H9 (cell line): ENCODE data around the gene CCZ1. TPM values are rescaled to one million over a fixed set of nuclear protein-coding genes. Genes with fewer than 3 reads are reported as not detected.
A peak's percentile ranks its signal among the peaks of the same experiment; 100 is the strongest.
"Not testable (repeated sequence)": the region's sequence is repeated elsewhere in the genome, so short reads cannot be mapped to it uniquely, and the experiment has no call there.

Experiments
- DNase-seq: peaks from one replicate; pipeline ENCODE4 v3.0.0-alpha.2; 2017
- H2AFZ ChIP-seq: one replicate; pipeline ENCODE4 v1.6.1; 2013; ENCODE audit warnings: mild to moderate bottlenecking, low read length, control low read depth, moderate library complexity
- H2AK5ac ChIP-seq: 2 replicates; pipeline ENCODE4 v1.6.1; 2013; ENCODE audit warnings: low read length, control low read depth, mixed read lengths; ENCODE audit not compliant: insufficient read length
- H2BK120ac ChIP-seq: one replicate; pipeline ENCODE4 v1.6.1; 2013; ENCODE audit warnings: low read depth, mild to moderate bottlenecking, low read length, control low read depth, inconsistent platforms; ENCODE audit not compliant: poor library complexity, severe bottlenecking
- H2BK12ac ChIP-seq: 2 replicates; pipeline ENCODE4 v1.6.1; 2013; ENCODE audit warnings: low read length, control low read depth, mixed read lengths, low read depth; ENCODE audit not compliant: insufficient read length
- H2BK15ac ChIP-seq: 2 replicates; pipeline ENCODE4 v1.6.1; 2013; ENCODE audit warnings: low read depth, low read length, control low read depth
- H2BK20ac ChIP-seq: one replicate; pipeline ENCODE4 v1.6.1; 2013; ENCODE audit warnings: low read depth, mild to moderate bottlenecking, low read length, control low read depth, inconsistent platforms; ENCODE audit not compliant: poor library complexity, severe bottlenecking
- H2BK5ac ChIP-seq: 2 replicates; pipeline ENCODE4 v1.6.1; 2013; ENCODE audit warnings: low read length, control low read depth, mixed read lengths; ENCODE audit not compliant: insufficient read length
- H3K14ac ChIP-seq: 2 replicates; pipeline ENCODE4 v1.6.1; 2013; ENCODE audit warnings: low read length, control low read depth; ENCODE audit not compliant: insufficient read depth
- H3K18ac ChIP-seq: 2 replicates; pipeline ENCODE4 v1.6.1; 2013; ENCODE audit warnings: low read depth, mild to moderate bottlenecking, mixed read lengths, low read length, control low read depth; ENCODE audit not compliant: insufficient read length
- H3K23ac ChIP-seq: 2 replicates; pipeline ENCODE4 v1.6.1; 2013; ENCODE audit warnings: low read length, control low read depth, mixed read lengths, low read depth; ENCODE audit not compliant: insufficient read length
- H3K23me2 ChIP-seq: 2 replicates; pipeline ENCODE4 v1.6.1; 2013; ENCODE audit warnings: low read depth, mild to moderate bottlenecking, mixed read lengths, low read length, control low read depth; ENCODE audit not compliant: insufficient read length, poor library complexity, severe bottlenecking
- H3K27ac ChIP-seq: 2 replicates; pipeline ENCODE4 v1.5.1; 2013; ENCODE audit warnings: low read length, control low read depth, mixed read lengths, low read depth; ENCODE audit not compliant: insufficient read length
- H3K27me3 ChIP-seq: 2 replicates; pipeline ENCODE4 v1.6.1; 2013; ENCODE audit warnings: low read length, control low read depth, inconsistent platforms; ENCODE audit not compliant: insufficient read depth
- H3K4ac ChIP-seq: 2 replicates; pipeline ENCODE4 v1.6.1; 2013; ENCODE audit warnings: low read depth, mild to moderate bottlenecking, control low read depth, inconsistent platforms, low read length, moderate library complexity
- H3K4me1 ChIP-seq: 2 replicates; pipeline ENCODE4 v1.6.1; 2013; ENCODE audit warnings: low read length, control low read depth, inconsistent platforms; ENCODE audit not compliant: insufficient read depth
- H3K4me2 ChIP-seq: 2 replicates; pipeline ENCODE4 v1.6.1; 2013; ENCODE audit warnings: low read length, control low read depth, mixed read lengths; ENCODE audit not compliant: insufficient read length, insufficient read depth
- H3K56ac ChIP-seq: 2 replicates; pipeline ENCODE4 v1.6.1; 2013; ENCODE audit warnings: low read depth, mild to moderate bottlenecking, mixed read lengths, low read length, control low read depth; ENCODE audit not compliant: insufficient read length
- H3K79me1 ChIP-seq: 2 replicates; pipeline ENCODE4 v1.6.1; 2013; ENCODE audit warnings: low read depth, mild to moderate bottlenecking, moderate library complexity, low read length, control low read depth, inconsistent platforms; ENCODE audit not compliant: insufficient read depth, poor library complexity, severe bottlenecking
- H3K79me2 ChIP-seq: 2 replicates; pipeline ENCODE4 v1.6.1; 2013; ENCODE audit warnings: low read length, control low read depth, inconsistent platforms; ENCODE audit not compliant: insufficient read depth
- H3K9ac ChIP-seq: 2 replicates; pipeline ENCODE4 v1.6.1; 2013; ENCODE audit warnings: low read length, control low read depth, mixed read lengths; ENCODE audit not compliant: insufficient read length; ENCODE audit errors: extremely low read depth
- H3K9me3 ChIP-seq: one replicate; pipeline ENCODE4 v1.6.1; 2013; ENCODE audit warnings: low read depth, low read length, inconsistent platforms; ENCODE audit not compliant: control insufficient read depth
- H3T11ph ChIP-seq: one replicate; pipeline ENCODE4 v1.6.1; 2013; ENCODE audit warnings: mild to moderate bottlenecking, low read length, control low read depth, inconsistent platforms
- H4K20me1 ChIP-seq: one replicate; pipeline ENCODE4 v1.6.1; 2013; ENCODE audit not compliant: control insufficient read depth, insufficient read length, insufficient read depth
- H4K5ac ChIP-seq: 2 replicates; pipeline ENCODE4 v1.6.1; 2013; ENCODE audit warnings: low read depth, mild to moderate bottlenecking, mixed read lengths, low read length, control low read depth; ENCODE audit not compliant: insufficient read length
- H4K8ac ChIP-seq: replicated peaks from 2 replicates; pipeline ENCODE4 v1.6.1; 2013; ENCODE audit warnings: low read length, control low read depth, mixed read lengths, low read depth; ENCODE audit not compliant: insufficient read length
- H4K91ac ChIP-seq: 2 replicates; pipeline ENCODE4 v1.6.1; 2013; ENCODE audit warnings: low read depth, mild to moderate bottlenecking, moderate library complexity, mixed read lengths, low read length, control low read depth; ENCODE audit not compliant: insufficient read length
- H3K27ac Mint-ChIP-seq, 3 experiments: 2 replicates in 2 of 3; 3 replicates in 1 of 3; pipeline ENCODE4 v1.8.0; 2020 to 2021; ENCODE audit warnings: mixed read lengths in 3 of 3, mild to moderate bottlenecking in 1 of 3, moderate library complexity in 1 of 3
- H3K27me3 Mint-ChIP-seq: 2 replicates; pipeline ENCODE4 v1.8.0; 2021; ENCODE audit warnings: low read depth, mild to moderate bottlenecking, moderate library complexity, mixed read lengths
- H3K36me3 Mint-ChIP-seq, 3 experiments: 2 replicates in 2 of 3; 3 replicates in 1 of 3; pipeline ENCODE4 v1.8.0; 2020 to 2021; ENCODE audit warnings: low read depth in 3 of 3, mixed read lengths in 3 of 3; ENCODE audit not compliant: insufficient read depth in 1 of 3
- H3K4me1 Mint-ChIP-seq, 2 experiments: 2 replicates each; pipeline ENCODE4 v1.8.0; 2020; ENCODE audit warnings: mixed read lengths in 2 of 2
- H3K4me3 Mint-ChIP-seq, 2 experiments: 2 replicates in 1 of 2; 3 replicates in 1 of 2; pipeline ENCODE4 v1.8.0; 2020 to 2021; ENCODE audit warnings: mild to moderate bottlenecking in 2 of 2, mixed read lengths in 2 of 2, moderate library complexity in 1 of 2
- H3K9me3 Mint-ChIP-seq, 2 experiments: 2 replicates in 1 of 2; 3 replicates in 1 of 2; pipeline ENCODE4 v1.8.0; 2020; ENCODE audit warnings: mild to moderate bottlenecking in 2 of 2, mixed read lengths in 2 of 2, moderate library complexity in 1 of 2
- WGBS: extraction: QIAGEN DNeasy Blood & Tissue Kit; methylation state at CpG from one replicate; pipeline ENCODE4 v1.1.7; 2013; ENCODE audit warnings: missing lambda C conversion rate, low lambda C conversion rate, mixed read lengths; ENCODE audit not compliant: insufficient read length; ENCODE audit errors: extremely low coverage; 5-methylcytosine and 5-hydroxymethylcytosine counted together
- total RNA-seq: library from RNA; stranded (reverse); gene quantifications from 2 replicates; pipeline ENCODE4 v1.2.1, GENCODE V29; 2021

CCZ1 gene
- total RNA-seq, 1 experiment from 2014 or later = 139 TPM

- not testable (repeated sequence) for H4K8ac ChIP-seq, H3K27me3 Mint-ChIP-seq, H2AK5ac ChIP-seq, H3K9ac ChIP-seq, H3K36me3 Mint-ChIP-seq, H3K9me3 ChIP-seq, H2AFZ ChIP-seq, H3K4ac ChIP-seq, H3K4me2 ChIP-seq, H3K14ac ChIP-seq, H2BK12ac ChIP-seq, H2BK120ac ChIP-seq, H3K27me3 ChIP-seq, H3K23me2 ChIP-seq, H4K20me1 ChIP-seq, H3K79me2 ChIP-seq, H3K4me1 ChIP-seq, H3K79me1 ChIP-seq, H2BK20ac ChIP-seq, DNase-seq, H3K23ac ChIP-seq, H3K9me3 Mint-ChIP-seq, H3K4me3 Mint-ChIP-seq, H2BK15ac ChIP-seq, H3T11ph ChIP-seq, H2BK5ac ChIP-seq, H3K56ac ChIP-seq, H3K27ac ChIP-seq, H4K5ac ChIP-seq, H4K91ac ChIP-seq, H3K18ac ChIP-seq
- no CpG with 5 or more reads among the region's 5 CpGs for WGBS
- Mint-ChIP-seq H3K4me1 (peaks cover 6 to 20% of the 10 kb centered on the region in 2 experiments; a peak in 3 of 4 replicates), H3K27ac (peak overlapping the region in 1 of 3 experiments; percentile 1; a peak in 2 of 7 replicates)
These were observed 35.7 kb upstream of the CCZ1 start for GRCh38 chr7:5862753-5863366.

- not testable (repeated sequence) for H3K79me1 ChIP-seq, H3K23me2 ChIP-seq, DNase-seq, H2AK5ac ChIP-seq, H3K9me3 Mint-ChIP-seq, H4K8ac ChIP-seq, H3K27me3 ChIP-seq, H3K4me3 Mint-ChIP-seq, H2BK5ac ChIP-seq, H3K27me3 Mint-ChIP-seq, H3K9ac ChIP-seq, H3K27ac Mint-ChIP-seq, H3K4me1 ChIP-seq, H3K36me3 Mint-ChIP-seq, H3K27ac ChIP-seq, H3K4ac ChIP-seq, H3K14ac ChIP-seq, H2BK20ac ChIP-seq, H4K20me1 ChIP-seq, H3K56ac ChIP-seq, H3K23ac ChIP-seq, H3T11ph ChIP-seq, H2BK120ac ChIP-seq, H3K18ac ChIP-seq, H2AFZ ChIP-seq, H2BK15ac ChIP-seq, H4K91ac ChIP-seq, H3K79me2 ChIP-seq, H2BK12ac ChIP-seq, H3K9me3 ChIP-seq, H4K5ac ChIP-seq, H3K4me2 ChIP-seq
- no CpG with 5 or more reads among the region's 9 CpGs for WGBS
- peaks cover 6 to 23% of the 10 kb centered on the region in 2 experiments; a peak in 3 of 4 replicates for H3K4me1 Mint-ChIP-seq
These were observed 33.1 kb upstream of the CCZ1 start for GRCh38 chr7:5865279-5865931.
